ENCODE results near the gene PIR.

Gene PIR

GRCh38 chrX:15493118-15493962, at the start of gene PIR:
TSS of gene PIR (minus strand) at chrX:15493333. CDS start at chrX:15491257, 2,076 bp downstream.
- in situ Hi-C loops (cut with MboI; ENCODE audit: low sequenced_read_pairs) = no loop called here

- in situ Hi-C loops (cut with MboI; ENCODE audit: low sequenced_read_pairs) = no loop called here
Observed at GRCh38 chrX:15530318-15530717, 37.2 kb upstream of the PIR start.

- in situ Hi-C loops (cut with MboI; ENCODE audit: low sequenced_read_pairs) = no loop called here
Observed at GRCh38 chrX:15529165-15529564, 36.0 kb upstream of the PIR start.

- in situ Hi-C loops (cut with MboI; ENCODE audit: low sequenced_read_pairs) = no loop called here
Observed at GRCh38 chrX:15525664-15526416, 32.7 kb upstream of the PIR start.

- in situ Hi-C loops (cut with MboI; ENCODE audit: low sequenced_read_pairs) = no loop called here
Observed at GRCh38 chrX:15524417-15524816, 31.3 kb upstream of the PIR start.

GRCh38 chrX:15523088-15523487, 30.0 kb upstream of the PIR start:
- in situ Hi-C loops (cut with MboI; ENCODE audit: low sequenced_read_pairs) = no loop called here

GRCh38 chrX:15522464-15522863, 29.3 kb upstream of the PIR start:
- in situ Hi-C loops (cut with MboI; ENCODE audit: low sequenced_read_pairs) = no loop called here

- in situ Hi-C loops (cut with MboI; ENCODE audit: low sequenced_read_pairs) = no loop called here
Observed at GRCh38 chrX:15515931-15516330, 22.8 kb upstream of the PIR start.

GRCh38 chrX:15514279-15514678, 21.1 kb upstream of the PIR start:
- in situ Hi-C loops (cut with MboI; ENCODE audit: low sequenced_read_pairs) = no loop called here

- in situ Hi-C loops (cut with MboI; ENCODE audit: low sequenced_read_pairs) = no loop called here
Observed at GRCh38 chrX:15512401-15512965, 19.4 kb upstream of the PIR start.

GRCh38 chrX:15511563-15511962, 18.4 kb upstream of the PIR start:
- in situ Hi-C loops (cut with MboI; ENCODE audit: low sequenced_read_pairs) = no loop called here

GRCh38 chrX:15509845-15510244, 16.7 kb upstream of the PIR start:
- in situ Hi-C loops (cut with MboI; ENCODE audit: low sequenced_read_pairs) = no loop called here

- in situ Hi-C loops (cut with MboI; ENCODE audit: low sequenced_read_pairs) = no loop called here
Observed at GRCh38 chrX:15507005-15507404, 13.9 kb upstream of the PIR start.

- in situ Hi-C loops (cut with MboI; ENCODE audit: low sequenced_read_pairs) = no loop called here
Observed at GRCh38 chrX:15505101-15505500, 12.0 kb upstream of the PIR start.

- in situ Hi-C loops (cut with MboI; ENCODE audit: low sequenced_read_pairs) = no loop called here
Observed at GRCh38 chrX:15504661-15505060, 11.5 kb upstream of the PIR start.

- in situ Hi-C loops (cut with MboI; ENCODE audit: low sequenced_read_pairs) = no loop called here
Observed at GRCh38 chrX:15501506-15501905, 8.4 kb upstream of the PIR start.

GRCh38 chrX:15500497-15500966, 7.4 kb upstream of the PIR start, which contains the start of gene BMX:
TSS of gene BMX (plus strand) at chrX:15500807. CDS start at chrX:15508354, 7,547 bp downstream.
- in situ Hi-C loops (cut with MboI; ENCODE audit: low sequenced_read_pairs) = no loop called here

GRCh38 chrX:15499976-15500375, 6.8 kb upstream of the PIR start:
- in situ Hi-C loops (cut with MboI; ENCODE audit: low sequenced_read_pairs) = no loop called here

- in situ Hi-C loops (cut with MboI; ENCODE audit: low sequenced_read_pairs) = no loop called here
Observed at GRCh38 chrX:15498741-15499140, 5.6 kb upstream of the PIR start.

GRCh38 chrX:15497865-15498264, 4.7 kb upstream of the PIR start:
- in situ Hi-C loops (cut with MboI; ENCODE audit: low sequenced_read_pairs) = no loop called here

GRCh38 chrX:15496824-15497223, 3.7 kb upstream of the PIR start:
- in situ Hi-C loops (cut with MboI; ENCODE audit: low sequenced_read_pairs) = no loop called here

GRCh38 chrX:15495801-15496200, 2.7 kb upstream of the PIR start:
- in situ Hi-C loops (cut with MboI; ENCODE audit: low sequenced_read_pairs) = no loop called here
